MCF 10A (cell line): ENCODE data around the gene SNRPD3. TPM values are rescaled to one million over a fixed set of nuclear protein-coding genes. Genes with fewer than 3 reads are reported as not detected.

ENCODE experiments used
- BruUV-seq: library from RNA; stranded (reverse); fragments of 400-500 nt; replicated peaks from 2 replicates; lab custom pipeline; 2021; lab: Mats Ljungman, UMichigan
- CTCF ChIA-PET: fragments of 300-600 bp; sonication (Branson Sonifier 250); formaldehyde crosslinking; extraction: SDS; loops from one replicate; lab custom pipeline; 2021; ENCODE audit warnings: antibody characterized with exemption, inconsistent platforms; lab: Yijun Ruan, JAX
- POLR2A ChIA-PET: fragments of 300-600, 350-650 bp; sonication (Branson Sonifier 250); formaldehyde crosslinking; extraction: SDS; loops from one replicate; lab custom pipeline; 2020; ENCODE audit warnings: antibody characterized with exemption, inconsistent platforms; lab: Yijun Ruan, JAX
- DNase-seq: peaks from one replicate; pipeline ENCODE4 v3.0.0-alpha.2; 2018; ENCODE audit not compliant: unreplicated experiment
- H3K27ac Mint-ChIP-seq: one replicate; pipeline ENCODE4 v1.8.0; 2022; ENCODE audit warnings: mild to moderate bottlenecking, low read depth, mixed read lengths; ENCODE audit not compliant: unreplicated experiment
- H3K27me3 Mint-ChIP-seq: one replicate; pipeline ENCODE4 v1.8.0; 2022; ENCODE audit warnings: mixed read lengths; ENCODE audit not compliant: insufficient read depth, unreplicated experiment
- H3K36me3 Mint-ChIP-seq: one replicate; pipeline ENCODE4 v1.8.0; 2022; ENCODE audit warnings: mild to moderate bottlenecking, moderate library complexity, mixed read lengths; ENCODE audit not compliant: insufficient read depth, unreplicated experiment
- H3K4me1 Mint-ChIP-seq: one replicate; pipeline ENCODE4 v1.8.0; 2022; ENCODE audit warnings: mixed read lengths; ENCODE audit not compliant: insufficient read depth, unreplicated experiment
- H3K4me3 Mint-ChIP-seq: one replicate; pipeline ENCODE4 v1.8.0; 2022; ENCODE audit warnings: mild to moderate bottlenecking, moderate library complexity, mixed read lengths; ENCODE audit not compliant: unreplicated experiment
- H3K9me3 Mint-ChIP-seq: one replicate; pipeline ENCODE4 v1.8.0; 2022; ENCODE audit warnings: mixed read lengths; ENCODE audit not compliant: unreplicated experiment
- intact Hi-C: fragments of 100-400 bp; cut with micrococcal nuclease; formaldehyde crosslinking; loops from 2 replicates; pipeline ENCODE4 v1.14.1; 2022
- total RNA-seq: library from RNA; stranded (reverse); gene quantifications from 2 replicates; pipeline ENCODE4 v1.2.3, GENCODE V29; 2022
- TF ChIP-seq, protein P1 (sequence below): fragments of 200-600 bp; IDR thresholded peaks from one replicate; pipeline ENCODE4 v1.8.0; 2022; ENCODE audit warnings: antibody characterized with exemption, mild to moderate bottlenecking; ENCODE audit not compliant: unreplicated experiment

Gene SNRPD3
- total RNA-seq, 1 experiment from 2014 or later, result 94.6 TPM

DNA sequence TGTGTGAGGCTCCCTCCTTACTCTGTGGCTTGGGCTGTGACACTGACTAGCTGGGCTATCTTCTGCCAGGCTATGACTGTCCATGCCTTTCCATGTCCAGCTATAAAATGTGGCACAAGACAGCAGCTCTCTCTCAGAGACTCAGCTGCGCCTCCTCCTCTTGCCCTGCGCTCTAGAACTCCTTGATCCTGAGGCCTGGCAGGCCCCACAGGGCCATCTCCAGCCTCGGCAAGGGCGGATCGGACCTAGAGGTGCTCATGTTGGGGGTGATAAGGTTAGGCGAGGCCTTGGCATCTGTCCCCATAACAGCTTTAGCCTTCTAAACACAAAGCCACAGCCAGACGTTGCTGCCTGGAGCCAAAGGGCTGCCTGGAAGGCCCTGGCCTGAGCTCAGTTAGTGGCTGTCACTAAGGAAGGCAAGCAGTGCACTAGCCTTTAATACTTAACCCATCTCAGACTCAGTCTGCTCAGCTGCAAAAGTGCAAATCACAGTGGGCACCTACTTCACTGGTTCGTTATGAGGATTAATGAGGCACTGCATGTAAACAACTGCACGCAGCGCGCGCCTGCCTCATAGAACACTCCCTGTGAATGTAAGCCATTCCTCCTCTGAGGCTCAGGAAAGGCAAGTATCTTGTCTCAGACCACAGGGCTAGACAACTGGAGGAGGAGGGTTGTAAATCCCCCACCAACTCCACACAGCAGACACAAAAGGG lies 2.0 kb upstream of the SNRPD3 start:
- Mint-ChIP-seq H3K4me3 (peak overlapping the region; percentile 96), H3K36me3 (peaks cover 18% of the 10 kb centered on the region), H3K27ac (peak overlapping the region; percentile 87), H3K4me1 (peaks cover 45% of the 10 kb centered on the region), H3K9me3 (no peaks in the 10 kb centered on the region), H3K27me3 (no peaks in the 10 kb centered on the region)
- ChIA-PET CTCF (interaction anchor here (0.6 to 1.2 kb wide), 4 partner anchors 9 to 1910 kb away, joined by 3 to 5 read pairs (median 4); no protein-coding TSS in a partner anchor), POLR2A (interaction anchor here (0.7 to 4.2 kb wide), 15 partner anchors 9 to 541 kb away, joined by 3 to 31 read pairs (median 5); partner anchors contain the start of gene LRRC75B)
- TF ChIP-seq, protein P1, sequence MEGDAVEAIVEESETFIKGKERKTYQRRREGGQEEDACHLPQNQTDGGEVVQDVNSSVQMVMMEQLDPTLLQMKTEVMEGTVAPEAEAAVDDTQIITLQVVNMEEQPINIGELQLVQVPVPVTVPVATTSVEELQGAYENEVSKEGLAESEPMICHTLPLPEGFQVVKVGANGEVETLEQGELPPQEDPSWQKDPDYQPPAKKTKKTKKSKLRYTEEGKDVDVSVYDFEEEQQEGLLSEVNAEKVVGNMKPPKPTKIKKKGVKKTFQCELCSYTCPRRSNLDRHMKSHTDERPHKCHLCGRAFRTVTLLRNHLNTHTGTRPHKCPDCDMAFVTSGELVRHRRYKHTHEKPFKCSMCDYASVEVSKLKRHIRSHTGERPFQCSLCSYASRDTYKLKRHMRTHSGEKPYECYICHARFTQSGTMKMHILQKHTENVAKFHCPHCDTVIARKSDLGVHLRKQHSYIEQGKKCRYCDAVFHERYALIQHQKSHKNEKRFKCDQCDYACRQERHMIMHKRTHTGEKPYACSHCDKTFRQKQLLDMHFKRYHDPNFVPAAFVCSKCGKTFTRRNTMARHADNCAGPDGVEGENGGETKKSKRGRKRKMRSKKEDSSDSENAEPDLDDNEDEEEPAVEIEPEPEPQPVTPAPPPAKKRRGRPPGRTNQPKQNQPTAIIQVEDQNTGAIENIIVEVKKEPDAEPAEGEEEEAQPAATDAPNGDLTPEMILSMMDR, result no peak
- intact Hi-C loops, result no loop called here
- no TSS peak for BruUV-seq
- DNase-seq, result no peak

DNA sequence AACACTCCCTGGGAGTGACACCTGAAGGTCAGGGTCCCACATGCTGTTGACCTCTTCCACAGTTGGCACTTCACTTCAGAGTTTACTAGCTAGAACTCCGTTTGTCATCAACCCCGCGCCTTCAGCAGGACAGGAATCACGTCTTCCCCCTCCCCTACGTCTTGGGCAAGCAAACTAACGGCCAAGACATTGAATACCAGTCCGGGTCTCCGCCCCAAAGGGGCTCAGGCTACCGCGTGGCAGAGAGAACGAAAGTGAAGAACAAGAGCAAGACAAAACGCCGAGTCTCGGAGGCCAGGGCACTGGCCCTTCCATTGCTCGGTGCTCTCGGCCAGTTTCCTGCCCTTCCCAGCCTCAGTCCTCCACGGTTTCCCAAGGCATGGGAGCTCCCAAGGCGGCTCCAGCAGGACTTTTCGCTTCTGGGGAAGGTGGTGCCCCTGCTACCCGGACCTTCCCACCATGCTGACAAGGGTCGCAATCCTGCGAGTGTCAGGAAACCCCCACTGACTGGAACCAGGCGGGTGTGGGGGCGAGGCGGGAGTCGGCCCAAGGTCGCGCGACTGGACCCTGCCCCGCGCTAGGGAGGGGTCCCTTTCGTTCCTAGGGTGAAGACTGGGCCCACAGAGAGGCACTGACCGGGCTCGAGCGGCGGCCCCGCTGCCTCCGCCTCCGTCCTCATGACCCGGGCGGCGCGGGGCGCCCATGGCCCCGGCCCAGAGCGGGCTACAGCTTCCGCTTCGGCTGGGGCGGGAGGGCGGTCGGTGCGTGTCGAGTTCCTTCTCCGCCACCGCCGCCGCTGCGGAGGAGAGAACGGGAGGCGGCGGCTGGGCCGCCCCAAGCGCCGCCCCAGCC lies 1.3 kb upstream of the SNRPD3 start, which contains the start of gene GUCD1:
TSS of gene GUCD1 (minus strand) at position 826 of the 852 bp plus-strand sequence. CDS start at position 679, 147 bp downstream.
- CTCF ChIA-PET, result interaction anchor here (0.6 to 1.2 kb wide), 3 partner anchors 10 to 249 kb away, joined by 3 to 4 read pairs (median 3); no protein-coding TSS in a partner anchor
- POLR2A ChIA-PET, result interaction anchor here (0.6 to 4.2 kb wide), 21 partner anchors 9 to 660 kb away, joined by 3 to 31 read pairs (median 4); partner anchors contain the start of genes LRRC75B and MIF
- peak within 1 kb of the TSS; percentile 96 for H3K4me3 Mint-ChIP-seq
- no peaks in the 10 kb centered on the region for H3K9me3 Mint-ChIP-seq
- H3K4me1 Mint-ChIP-seq, result peaks cover 46% of the 10 kb centered on the region
- no peaks in the 10 kb centered on the region for H3K27me3 Mint-ChIP-seq
- H3K36me3 Mint-ChIP-seq, result peaks cover 17% of the 10 kb centered on the region
- intact Hi-C loops, result no loop called here
- BruUV-seq, result TSS peak; percentile 37
- peak within 1 kb of the TSS; percentile 97 for H3K27ac Mint-ChIP-seq
- DNase-seq, result peak; percentile 25
- TF ChIP-seq, protein P1, result no peak

DNA sequence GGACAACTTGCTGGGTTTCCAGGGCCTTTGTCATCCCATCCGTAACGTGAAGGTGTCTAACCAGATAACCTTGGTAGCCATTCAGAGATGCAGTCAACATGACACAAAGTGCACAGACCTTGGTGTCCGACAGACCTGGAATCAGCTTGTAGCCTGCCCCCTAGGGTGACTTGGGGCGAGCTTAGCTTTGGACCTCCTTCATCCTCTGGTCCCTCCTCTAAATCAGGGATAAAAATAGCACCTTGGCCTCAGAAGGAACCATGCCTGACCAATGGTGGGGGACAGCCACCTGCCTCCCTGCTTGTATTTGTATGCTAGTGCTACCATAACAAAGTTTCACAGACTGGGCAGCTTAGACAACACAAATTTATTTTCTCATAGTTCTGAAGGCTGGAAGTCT lies 3.7 kb downstream of the SNRPD3 start:
- no peak overlapping the region for H3K4me3 Mint-ChIP-seq
- H3K27me3 Mint-ChIP-seq, result no peaks in the 10 kb centered on the region
- no peak overlapping the region for H3K27ac Mint-ChIP-seq
- DNase-seq, result no peak
- H3K9me3 Mint-ChIP-seq, result no peaks in the 10 kb centered on the region
- TF ChIP-seq, protein P1, result no peak
- POLR2A ChIA-PET, result no interaction called here
- H3K36me3 Mint-ChIP-seq, result peaks cover 61% of the 10 kb centered on the region
- BruUV-seq, result no TSS peak
- intact Hi-C loops, result no loop called here
- CTCF ChIA-PET, result interaction anchor here (0.6 kb wide), 1 partner anchor 31 kb away, joined by 3 read pairs; no protein-coding TSS in a partner anchor
- peaks cover 30% of the 10 kb centered on the region for H3K4me1 Mint-ChIP-seq
